ENCODE measurements around the gene CCDC73.

DNA sequence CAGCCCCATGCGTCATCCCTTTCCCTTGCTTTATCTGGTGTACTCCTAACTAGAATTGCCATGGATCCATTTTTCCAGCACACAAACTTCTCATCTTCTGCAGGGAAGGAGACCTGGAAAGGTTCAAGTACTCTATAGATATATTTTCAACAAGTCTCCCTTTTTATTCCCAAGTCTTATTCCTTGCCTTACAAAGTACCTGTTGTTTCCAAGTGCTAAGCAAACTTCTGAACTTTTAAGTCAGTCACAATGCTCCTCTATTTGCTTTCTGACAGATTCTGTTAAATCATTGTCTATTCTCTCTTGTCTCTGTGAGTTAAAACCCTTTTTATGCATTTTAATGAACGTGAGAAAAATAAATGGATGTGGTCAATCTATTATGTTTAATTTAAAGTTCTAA is 20.4 kb downstream of the CCDC73 start:
- no peak for TF ChIP-seq CTBP1 (IDR thresholded peaks at IDR 0.05; ENCODE audit: borderline replicate concordance)
- TF ChIP-seq FOXM1 (IDR thresholded peaks at IDR 0.05; ENCODE audit: borderline replicate concordance) = no peak
